GM12892 (cell line): ENCODE measurements around the gene CAMTA1.

Source experiments
- POLR2A ChIP-seq: IDR thresholded peaks from 2 replicates; pipeline ENCODE4 v1.6.1; 2011; ENCODE audit warnings: low read depth, low read length, control low read depth
- POLR2AphosphoS5 ChIP-seq: IDR thresholded peaks from 2 replicates; pipeline ENCODE4 v1.6.1; 2011; ENCODE audit warnings: low read depth, low read length, control low read depth
- TAF1 ChIP-seq: IDR thresholded peaks from 2 replicates; pipeline ENCODE4 v1.6.1; 2011; ENCODE audit warnings: low read depth, mild to moderate bottlenecking, control low read depth, low read length, borderline replicate concordance

DNA sequence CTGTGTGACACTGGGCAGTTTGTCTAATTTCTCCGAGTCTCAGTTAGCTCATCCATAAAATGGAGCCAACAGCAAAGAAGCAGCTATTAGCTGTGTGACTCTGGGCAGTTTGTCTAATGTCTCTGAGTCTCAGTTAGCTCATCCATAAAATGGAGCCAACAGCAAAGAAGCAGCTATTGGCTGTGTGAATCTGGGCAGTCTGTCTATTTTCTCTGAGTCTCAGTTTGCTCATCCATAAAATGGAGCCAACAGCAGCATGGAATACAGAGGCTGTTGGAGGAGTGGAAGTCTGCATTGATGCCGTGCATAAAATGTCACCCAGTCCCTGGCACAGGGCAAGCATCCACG is 688.9 kb downstream of the CAMTA1 start:
- TF ChIP-seq POLR2A (no peak), POLR2AphosphoS5 (no peak), TAF1 (no peak)
